Fibroblast of lung (primary cell): ENCODE results near the gene RPS6KB1. TPM values are rescaled to one million over a fixed set of nuclear protein-coding genes. Genes with fewer than 3 reads are reported as not detected.

Experiments
- DNase-seq, 2 donors: peaks; one replicate each; pipeline versions ENCODE4 v3.0.0 to v3.0.0-alpha.2; 2010; ENCODE audit warnings: low read depth in 2 of 2
- H2AFZ ChIP-seq: 2 replicates; pipeline ENCODE4 v1.5.1; 2012; ENCODE audit warnings: low read length, control low read depth, inconsistent platforms
- H3K27ac ChIP-seq: 2 replicates; pipeline ENCODE4 v1.5.1; 2011; ENCODE audit warnings: low read length, control low read depth; ENCODE audit not compliant: insufficient read depth
- H3K27me3 ChIP-seq: 2 replicates; pipeline ENCODE4 v1.5.1; 2011; ENCODE audit warnings: mild to moderate bottlenecking, low read length; ENCODE audit not compliant: control insufficient read depth, insufficient read depth
- H3K36me3 ChIP-seq: 2 replicates; pipeline ENCODE4 v1.5.1; 2011; ENCODE audit warnings: low read length; ENCODE audit not compliant: control insufficient read depth, insufficient read depth
- H3K4me1 ChIP-seq: 2 replicates; pipeline ENCODE4 v1.5.1; 2011; ENCODE audit warnings: low read length; ENCODE audit not compliant: control insufficient read depth, insufficient read depth; ENCODE audit errors: extremely low read depth
- H3K4me2 ChIP-seq: 2 replicates; pipeline ENCODE4 v1.5.1; 2011; ENCODE audit warnings: low read length, control low read depth; ENCODE audit not compliant: insufficient read depth; ENCODE audit errors: extremely low read depth
- H3K4me3 ChIP-seq, 4 experiments: fragments of 200-600 bp in 1 of 4; sonication (generic) in 1 of 4; replicated peaks in 1 of 4; 2 replicates each; pipeline ENCODE4 v1.5.1; 2011 to 2016; ENCODE audit warnings: low read length in 4 of 4, low read depth in 3 of 4, mild to moderate bottlenecking in 3 of 4, control low read depth in 2 of 4, inconsistent platforms in 1 of 4, mixed read lengths in 1 of 4; ENCODE audit not compliant: insufficient read depth in 1 of 4; ENCODE audit errors: control extremely low read depth in 1 of 4
- H3K79me2 ChIP-seq: 2 replicates; pipeline ENCODE4 v1.5.1; 2012; ENCODE audit warnings: mild to moderate bottlenecking, low read length, inconsistent platforms; ENCODE audit not compliant: control insufficient read depth, insufficient read depth
- H3K9ac ChIP-seq: 2 replicates; pipeline ENCODE4 v1.5.1; 2011; ENCODE audit warnings: mild to moderate bottlenecking, low read length, control low read depth; ENCODE audit not compliant: insufficient read depth
- H3K9me3 ChIP-seq: 2 replicates; pipeline ENCODE4 v1.5.1; 2012; ENCODE audit warnings: low read depth, low read length; ENCODE audit not compliant: control insufficient read depth, insufficient read depth
- H4K20me1 ChIP-seq: 2 replicates; pipeline ENCODE4 v1.5.1; 2011; ENCODE audit warnings: low read length; ENCODE audit not compliant: control insufficient read depth, insufficient read depth; ENCODE audit errors: extremely low read depth
- CTCF ChIP-seq, 2 donors: IDR thresholded peaks in 1 of 2; conservative IDR thresholded peaks in 1 of 2; 1 replicate in 1 of 2; 2 replicates in 1 of 2; pipeline ENCODE4 v1.5.1; 2011 to 2012; ENCODE audit warnings: low read length in 2 of 2, control low read depth in 1 of 2, inconsistent platforms in 1 of 2, low read depth in 1 of 2, mild to moderate bottlenecking in 1 of 2
- EZH2 ChIP-seq: IDR thresholded peaks from 2 replicates; pipeline ENCODE4 v1.5.1; 2012; ENCODE audit warnings: low read length, control low read depth, mild to moderate bottlenecking; ENCODE audit errors: missing control alignments
- polyA plus RNA-seq, 2 donors: library from polyadenylated mRNA; depleted of rRNA in 1 of 2; stranded (reverse) in 1 of 2; unstranded in 1 of 2; fragments of >200 nt; gene quantifications; 2 replicates each; pipeline ENCODE4 v1.2.1, GENCODE V29; 2011 to 2012; ENCODE audit warnings: missing spikeins in 1 of 2
- total RNA-seq: library from RNA; depleted of rRNA; stranded (reverse); fragments of >200 nt; gene quantifications from 2 replicates; pipeline ENCODE4 v1.2.1, GENCODE V29; 2014

Gene RPS6KB1
- total and polyA plus RNA-seq, 2 donors (not counting 1 experiment from before 2014, with no cell fraction given) = 16.0 to 21.3 TPM

- DNase-seq = peak in 1 of 2 donors; percentile 100
- Histone ChIP-seq H3K4me3 (peak overlapping the region; percentile 62 to 96 (median 75)), H3K27me3 (no peaks in the 10 kb centered on the region), H3K9ac (peak overlapping the region; percentile 37), H3K79me2 (peaks cover 39% of the 10 kb centered on the region), H3K4me2 (peak overlapping the region; percentile 70), H3K9me3 (no peaks in the 10 kb centered on the region), H3K27ac (peak overlapping the region; percentile 20), H4K20me1 (no peaks in the 10 kb centered on the region), H2AFZ (peak overlapping the region; percentile 71), H3K36me3 (no peaks in the 10 kb centered on the region), H3K4me1 (peaks cover 6% of the 10 kb centered on the region)
- TF ChIP-seq EZH2 (no peak), CTCF (conservative IDR thresholded peaks at IDR 0.05 in 1 of 2, IDR thresholded peaks at IDR 0.05 in 1 of 2; ENCODE audit: low read depth in 1 of 2, low read length in 2 of 2) (no peak)
Observed at GRCh38 chr17:59892251-59892923, 534 bp upstream of the RPS6KB1 start.

GRCh38 chr17:59893676-59894100, 767 bp downstream of the RPS6KB1 start:
- peak overlapping the region; percentile 70 for H3K27ac ChIP-seq
- H3K79me2 ChIP-seq = peaks cover 43% of the 10 kb centered on the region
- peaks cover 6% of the 10 kb centered on the region for H3K4me1 ChIP-seq
- H3K4me2 ChIP-seq = peak overlapping the region; percentile 55
- no peak for TF ChIP-seq CTCF (conservative IDR thresholded peaks at IDR 0.05 in 1 of 2, IDR thresholded peaks at IDR 0.05 in 1 of 2; ENCODE audit: low read depth in 1 of 2, low read length in 2 of 2)
- no peak for TF ChIP-seq EZH2
- H3K27me3 ChIP-seq = no peaks in the 10 kb centered on the region
- no peaks in the 10 kb centered on the region for H3K36me3 ChIP-seq
- H4K20me1 ChIP-seq = no peaks in the 10 kb centered on the region
- peak overlapping the region; percentile 81 for H3K9ac ChIP-seq
- H3K9me3 ChIP-seq = no peaks in the 10 kb centered on the region
- peak overlapping the region; percentile 27 for H2AFZ ChIP-seq
- peak; percentile 18 to 21 for DNase-seq
- peak overlapping the region; percentile 59 to 96 (median 79) for H3K4me3 ChIP-seq

- DNase-seq = peak; percentile 21 to 28
- H3K27me3 ChIP-seq = no peaks in the 10 kb centered on the region
- peaks cover 56% of the 10 kb centered on the region for H3K79me2 ChIP-seq
- H4K20me1 ChIP-seq = no peaks in the 10 kb centered on the region
- H3K36me3 ChIP-seq = no peaks in the 10 kb centered on the region
- H3K9me3 ChIP-seq = no peaks in the 10 kb centered on the region
- no peak overlapping the region for H2AFZ ChIP-seq
- H3K27ac ChIP-seq = no peak overlapping the region
- no peak overlapping the region for H3K9ac ChIP-seq
- H3K4me2 ChIP-seq = no peak overlapping the region
- H3K4me1 ChIP-seq = peaks cover 3% of the 10 kb centered on the region
- TF ChIP-seq CTCF (conservative IDR thresholded peaks at IDR 0.05 in 1 of 2, IDR thresholded peaks at IDR 0.05 in 1 of 2; ENCODE audit: low read depth in 1 of 2, low read length in 2 of 2) (no peak), EZH2 (no peak)
- H3K4me3 ChIP-seq = no peak overlapping the region
Observed at GRCh38 chr17:59897090-59897489, 4.2 kb downstream of the RPS6KB1 start.
